Caco-2 (cell line): ENCODE results near the gene CEP112. TPM values are rescaled to one million over a fixed set of nuclear protein-coding genes. Genes with fewer than 3 reads are reported as not detected.

Source experiments
- BruUV-seq: library from RNA; stranded (reverse); fragments of 400-500 nt; replicated peaks from 2 replicates; lab custom pipeline; 2021; lab: Mats Ljungman, UMichigan
- CTCF ChIA-PET: fragments of 300-600 bp; sonication (Branson Sonifier 250); formaldehyde crosslinking; loops from one replicate; lab custom pipeline; 2022; ENCODE audit warnings: antibody characterized with exemption; lab: Charles Lee
- POLR2A ChIA-PET: fragments of 300-600 bp; sonication (Branson Sonifier 250); formaldehyde crosslinking; loops from one replicate; lab custom pipeline; 2022; ENCODE audit warnings: antibody characterized with exemption; lab: Charles Lee
- DNase-seq, 2 experiments: peaks; one replicate each; pipeline versions ENCODE4 v3.0.0 to v3.0.0-alpha.2; 2020 to 2022
- H3K27me3 ChIP-seq: replicated peaks from 2 replicates; pipeline ENCODE4 v1.6.0; 2011; ENCODE audit warnings: low read length; ENCODE audit not compliant: control insufficient read depth, insufficient read depth
- H3K36me3 ChIP-seq: 2 replicates; pipeline ENCODE4 v1.5.1; 2011; ENCODE audit warnings: low read length; ENCODE audit not compliant: control insufficient read depth, insufficient read depth
- H3K4me1 ChIP-seq: fragments of 250-450 bp; sonication (Bioruptor Pico); 2 replicates; pipeline ENCODE4 v1.5.1; 2020; ENCODE audit warnings: mild to moderate bottlenecking
- H3K4me3 ChIP-seq: 2 replicates; pipeline ENCODE4 v1.5.1; 2011; ENCODE audit warnings: low read depth, mild to moderate bottlenecking, control low read depth, low read length
- H3K9me3 ChIP-seq: fragments of 250-450 bp; sonication (Bioruptor Pico); 2 replicates; pipeline ENCODE4 v1.5.1; 2020; ENCODE audit warnings: mild to moderate bottlenecking, moderate library complexity
- H3K27ac Mint-ChIP-seq: one replicate; pipeline ENCODE4 v1.8.0; 2022; ENCODE audit warnings: mixed read lengths; ENCODE audit not compliant: unreplicated experiment
- H3K27me3 Mint-ChIP-seq: one replicate; pipeline ENCODE4 v1.8.0; 2022; ENCODE audit warnings: mixed read lengths; ENCODE audit not compliant: insufficient read depth, unreplicated experiment
- H3K36me3 Mint-ChIP-seq: one replicate; pipeline ENCODE4 v1.8.0; 2022; ENCODE audit warnings: mild to moderate bottlenecking, mixed read lengths; ENCODE audit not compliant: insufficient read depth, unreplicated experiment
- H3K4me1 Mint-ChIP-seq: one replicate; pipeline ENCODE4 v1.8.0; 2022; ENCODE audit warnings: low read depth, mixed read lengths; ENCODE audit not compliant: unreplicated experiment
- H3K4me3 Mint-ChIP-seq: one replicate; pipeline ENCODE4 v1.8.0; 2022; ENCODE audit warnings: mild to moderate bottlenecking, moderate library complexity, mixed read lengths; ENCODE audit not compliant: unreplicated experiment
- H3K9me3 Mint-ChIP-seq: one replicate; pipeline ENCODE4 v1.8.0; 2022; ENCODE audit warnings: mixed read lengths; ENCODE audit not compliant: unreplicated experiment
- CTCF ChIP-seq, 2 experiments: fragments of 200-600 bp in 1 of 2; IDR thresholded peaks; 1 replicate in 1 of 2; 2 replicates in 1 of 2; pipeline versions ENCODE4 v1.5.1 to v1.8.0; 2011 to 2022; ENCODE audit warnings: antibody characterized with exemption in 1 of 2, control low read depth in 1 of 2, inconsistent platforms in 1 of 2, low read depth in 1 of 2, low read length in 1 of 2, mild to moderate bottlenecking in 1 of 2, moderate library complexity in 1 of 2; ENCODE audit not compliant: insufficient read depth in 1 of 2, severe bottlenecking in 1 of 2, unreplicated experiment in 1 of 2
- intact Hi-C: fragments of 100-400 bp; cut with micrococcal nuclease; formaldehyde crosslinking; loops from one replicate; pipeline ENCODE4 v1.10.0; 2022; ENCODE audit not compliant: unreplicated experiment
- total RNA-seq: library from RNA; stranded (reverse); gene quantifications from 2 replicates; pipeline ENCODE4 v1.2.3, GENCODE V29; 2022

The CEP112 gene
- total RNA-seq, 1 experiment from 2014 or later = 4.7 TPM

DNA sequence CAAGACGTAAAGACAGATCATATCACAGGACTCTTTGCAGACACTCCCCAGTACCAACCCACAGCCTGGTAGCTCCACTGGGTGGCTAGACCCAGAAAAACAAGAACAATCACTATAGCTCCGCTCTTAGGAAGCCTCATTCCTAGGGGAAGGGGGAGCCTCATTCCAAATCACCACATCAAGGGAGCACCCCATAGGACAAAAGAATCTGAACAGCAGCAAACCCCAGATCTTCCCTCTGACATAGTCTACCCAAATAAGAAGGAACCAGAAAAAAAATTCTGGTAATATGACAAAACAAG, 237.8 kb downstream of the CEP112 start:
- Mint-ChIP-seq H3K36me3 (no peaks in the 10 kb centered on the region), H3K4me1 (no peaks in the 10 kb centered on the region), H3K27ac (no peak overlapping the region), H3K9me3 (peaks cover 9% of the 10 kb centered on the region), H3K27me3 (peaks cover 2% of the 10 kb centered on the region), H3K4me3 (no peak overlapping the region)
- TF ChIP-seq CTCF (IDR thresholded peaks at IDR 0.05; ENCODE audit: insufficient read depth in 1 of 2, low read depth in 1 of 2, low read length in 1 of 2, severe bottlenecking in 1 of 2, unreplicated experiment in 1 of 2) = no peak
- intact Hi-C loops = no loop called here
- ChIA-PET POLR2A (no interaction called here), CTCF (interaction anchor here (1.0 kb wide), 1 partner anchor 12 kb away, joined by 3 read pairs; no protein-coding TSS in a partner anchor)
- Histone ChIP-seq H3K4me1 (no peaks in the 10 kb centered on the region), H3K4me3 (no peak overlapping the region), H3K36me3 (no peaks in the 10 kb centered on the region), H3K9me3 (peaks cover 5% of the 10 kb centered on the region; the same call in 1 of the 2 replicates), H3K27me3 (no peaks in the 10 kb centered on the region)
- no peak for DNase-seq
- no TSS peak for BruUV-seq

- Histone ChIP-seq H3K4me1 (no peaks in the 10 kb centered on the region), H3K4me3 (no peak overlapping the region), H3K9me3 (peaks cover 5% of the 10 kb centered on the region; the same call in 1 of the 2 replicates), H3K27me3 (no peaks in the 10 kb centered on the region), H3K36me3 (no peaks in the 10 kb centered on the region)
- Mint-ChIP-seq H3K27ac (no peak overlapping the region), H3K27me3 (peaks cover 2% of the 10 kb centered on the region), H3K9me3 (peaks cover 9% of the 10 kb centered on the region), H3K4me1 (no peaks in the 10 kb centered on the region), H3K36me3 (no peaks in the 10 kb centered on the region), H3K4me3 (no peak overlapping the region)
- TF ChIP-seq CTCF (IDR thresholded peaks at IDR 0.05; ENCODE audit: insufficient read depth in 1 of 2, low read depth in 1 of 2, low read length in 1 of 2, severe bottlenecking in 1 of 2, unreplicated experiment in 1 of 2) = no peak
- POLR2A ChIA-PET = no interaction called here
- no peak for DNase-seq
- BruUV-seq = no TSS peak
- CTCF ChIA-PET = interaction anchor here (1.0 kb wide), 1 partner anchor 13 kb away, joined by 3 read pairs; no protein-coding TSS in a partner anchor
- intact Hi-C loops = no loop called here
Observed at GRCh38 chr17:65953316-65954147, 238.4 kb downstream of the CEP112 start.

GRCh38 chr17:65952586-65952985, 239.3 kb downstream of the CEP112 start:
- H3K4me3 ChIP-seq = no peak overlapping the region
- H3K36me3 ChIP-seq = no peaks in the 10 kb centered on the region
- intact Hi-C loops = no loop called here
- H3K9me3 ChIP-seq = no peaks in the 10 kb centered on the region; the same call in 1 of the 2 replicates
- Mint-ChIP-seq H3K27ac (no peak overlapping the region), H3K4me3 (no peak overlapping the region), H3K4me1 (no peaks in the 10 kb centered on the region), H3K9me3 (peaks cover 9% of the 10 kb centered on the region), H3K36me3 (no peaks in the 10 kb centered on the region), H3K27me3 (peaks cover 4% of the 10 kb centered on the region)
- no TSS peak for BruUV-seq
- no peak for TF ChIP-seq CTCF (IDR thresholded peaks at IDR 0.05; ENCODE audit: insufficient read depth in 1 of 2, low read depth in 1 of 2, low read length in 1 of 2, severe bottlenecking in 1 of 2, unreplicated experiment in 1 of 2)
- H3K4me1 ChIP-seq = no peaks in the 10 kb centered on the region
- ChIA-PET CTCF (no interaction called here), POLR2A (no interaction called here)
- no peak for DNase-seq
- H3K27me3 ChIP-seq = no peaks in the 10 kb centered on the region
